GM18907 (cell line): ENCODE results near the gene PABPN1L.

Experiments used
- ATAC-seq: cut with Tn5 transposase; IDR thresholded peaks from one replicate; pipeline ENCODE4 v1.9.1; 2021; ENCODE audit warnings: mild to moderate bottlenecking, moderate library complexity; ENCODE audit not compliant: unreplicated experiment

Gene PABPN1L

GRCh38 chr16:88884569-88885271, 18.3 kb upstream of the PABPN1L start:
- no peak for ATAC-seq

GRCh38 chr16:88883946-88884345, 17.5 kb upstream of the PABPN1L start:
- no peak for ATAC-seq

- ATAC-seq: no peak
These were observed 16.8 kb upstream of the PABPN1L start for GRCh38 chr16:88883117-88883895.

GRCh38 chr16:88882358-88883030, 16.0 kb upstream of the PABPN1L start:
- no peak for ATAC-seq

- no peak for ATAC-seq
These were observed 15.4 kb upstream of the PABPN1L start for GRCh38 chr16:88881675-88882357.

- ATAC-seq: no peak
These were observed 14.7 kb upstream of the PABPN1L start for GRCh38 chr16:88881007-88881615.

- no peak for ATAC-seq
These were observed 14.0 kb upstream of the PABPN1L start for GRCh38 chr16:88880226-88881006.

GRCh38 chr16:88879788-88880055, 13.3 kb upstream of the PABPN1L start:
- ATAC-seq: no peak

GRCh38 chr16:88878967-88879787, 12.7 kb upstream of the PABPN1L start:
- no peak for ATAC-seq

- no peak for ATAC-seq
These were observed 11.9 kb upstream of the PABPN1L start for GRCh38 chr16:88878356-88878755.

- no peak for ATAC-seq
These were observed 11.3 kb upstream of the PABPN1L start for GRCh38 chr16:88877564-88878289.

GRCh38 chr16:88876942-88877526, 10.6 kb upstream of the PABPN1L start:
- ATAC-seq: no peak

- ATAC-seq: no peak
These were observed 9.3 kb upstream of the PABPN1L start for GRCh38 chr16:88875703-88876234.

GRCh38 chr16:88874938-88875599, 8.6 kb upstream of the PABPN1L start:
- no peak for ATAC-seq

- ATAC-seq: no peak
These were observed 6.3 kb upstream of the PABPN1L start for GRCh38 chr16:88872650-88873331.

- ATAC-seq: no peak
These were observed 5.4 kb upstream of the PABPN1L start for GRCh38 chr16:88871730-88872416.

GRCh38 chr16:88871349-88871702, 4.9 kb upstream of the PABPN1L start:
- no peak for ATAC-seq
